ENCODE results near the gene PRSS53.
"Not testable (repeated sequence)": the region's sequence is repeated elsewhere in the genome, so short reads cannot be mapped to it uniquely, and the experiment has no call there.

PRSS53 gene

DNA sequence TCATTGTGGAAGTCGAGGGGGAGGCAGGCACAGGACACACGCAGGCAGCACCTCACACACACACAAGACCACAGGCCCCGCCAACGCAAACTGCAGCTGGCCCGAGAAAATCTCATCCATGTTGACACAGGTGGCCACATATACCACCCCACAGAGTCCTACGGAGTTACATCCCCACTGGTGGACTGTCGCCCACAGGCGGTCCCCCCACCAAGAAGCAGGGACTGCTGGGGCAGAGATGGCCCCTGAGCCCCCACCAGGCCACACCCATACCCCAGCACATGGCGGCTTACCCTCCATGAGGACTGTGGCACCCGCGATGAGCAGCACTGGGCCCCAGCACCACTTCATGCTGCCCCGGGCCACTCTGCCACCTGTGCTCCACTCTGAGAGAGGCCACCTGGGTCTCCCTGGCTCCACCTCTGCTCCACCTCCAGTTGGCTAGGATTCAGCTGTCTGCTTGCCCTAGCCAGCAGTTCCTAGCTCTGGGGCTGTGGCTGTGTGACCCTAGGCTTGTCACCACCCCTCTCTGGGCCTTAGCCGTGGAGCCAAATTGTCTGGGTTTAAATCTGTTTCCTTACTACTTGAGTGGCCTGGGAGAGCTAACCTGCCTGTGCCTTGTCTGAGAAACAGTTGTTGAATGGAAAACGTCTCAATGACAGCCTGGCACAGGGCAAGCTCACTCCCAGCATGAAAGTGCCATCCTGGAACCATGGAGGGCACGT, at the start of gene PRSS53:
TSS of gene PRSS53 (minus strand) at position 485 of the 725 bp plus-strand sequence. CDS start at position 351, 134 bp downstream.
- CTCF ChIA-PET, result interaction anchor here (1.3 to 14.7 kb wide), 3 partner anchors 12 to 104 kb away, joined by 3 to 141 read pairs (median 7); partner anchors contain the start of gene HSD3B7
- no peak for DNase-seq (ENCODE audit: low read depth, low spot score)

DNA sequence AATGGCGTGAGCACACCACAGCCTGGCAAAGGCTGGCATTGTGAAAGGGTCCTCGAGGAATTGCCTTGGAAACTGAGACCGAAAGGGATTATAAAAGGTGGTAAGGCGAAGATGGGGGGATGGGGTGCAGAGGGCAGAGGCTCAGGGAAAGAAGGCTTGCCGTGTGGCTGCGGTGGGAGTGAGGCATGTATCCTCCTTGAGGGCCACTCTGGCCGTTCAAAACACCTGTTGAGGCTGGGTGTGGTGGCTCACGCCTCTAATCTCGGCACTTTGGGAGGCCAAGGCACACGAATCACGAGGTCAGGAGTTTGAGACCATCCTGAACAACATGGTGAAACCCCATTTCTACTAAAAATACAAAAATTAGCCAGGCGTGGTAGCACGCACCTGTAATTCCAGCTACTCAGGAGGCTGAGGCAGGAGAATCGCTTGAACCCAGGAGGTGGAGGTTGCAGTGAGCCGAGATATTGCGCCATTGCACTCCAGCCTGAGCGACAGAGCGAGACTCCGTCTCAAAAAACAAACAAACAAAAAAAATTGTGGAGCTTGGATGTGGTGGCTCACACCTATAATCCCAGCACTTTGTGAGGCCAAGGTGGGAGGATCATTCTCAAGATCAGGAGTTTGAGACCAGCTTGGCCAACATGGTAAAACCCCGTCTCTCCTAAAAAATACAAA, 48.2 kb upstream of the PRSS53 start:
- CTCF ChIA-PET, result interaction anchor here (1.0 to 1.7 kb wide), 3 partner anchors 18 to 184 kb away, joined by 3 to 4 read pairs (median 4); no protein-coding TSS in a partner anchor
- DNase-seq (ENCODE audit: low read depth, low spot score); H3K4me3 ChIP-seq (ENCODE audit: low read depth, low read length): not testable (repeated sequence)
- POLR2A ChIA-PET, result interaction anchor here (1.1 kb wide), 1 partner anchor 20 kb away, joined by 3 read pairs; the partner anchor contains the start of gene KAT8

More for the DNA sequence above, at the start of gene PRSS53:
- H3K4me3 ChIP-seq (ENCODE audit: low read depth, low read length), result no peak within 1 kb of the TSS
- POLR2A ChIA-PET, result interaction anchor here (0.6 to 0.8 kb wide), 2 partner anchors 13 to 19 kb away, joined by 3 to 4 read pairs; no protein-coding TSS in a partner anchor
- TF ChIP-seq, protein P1, sequence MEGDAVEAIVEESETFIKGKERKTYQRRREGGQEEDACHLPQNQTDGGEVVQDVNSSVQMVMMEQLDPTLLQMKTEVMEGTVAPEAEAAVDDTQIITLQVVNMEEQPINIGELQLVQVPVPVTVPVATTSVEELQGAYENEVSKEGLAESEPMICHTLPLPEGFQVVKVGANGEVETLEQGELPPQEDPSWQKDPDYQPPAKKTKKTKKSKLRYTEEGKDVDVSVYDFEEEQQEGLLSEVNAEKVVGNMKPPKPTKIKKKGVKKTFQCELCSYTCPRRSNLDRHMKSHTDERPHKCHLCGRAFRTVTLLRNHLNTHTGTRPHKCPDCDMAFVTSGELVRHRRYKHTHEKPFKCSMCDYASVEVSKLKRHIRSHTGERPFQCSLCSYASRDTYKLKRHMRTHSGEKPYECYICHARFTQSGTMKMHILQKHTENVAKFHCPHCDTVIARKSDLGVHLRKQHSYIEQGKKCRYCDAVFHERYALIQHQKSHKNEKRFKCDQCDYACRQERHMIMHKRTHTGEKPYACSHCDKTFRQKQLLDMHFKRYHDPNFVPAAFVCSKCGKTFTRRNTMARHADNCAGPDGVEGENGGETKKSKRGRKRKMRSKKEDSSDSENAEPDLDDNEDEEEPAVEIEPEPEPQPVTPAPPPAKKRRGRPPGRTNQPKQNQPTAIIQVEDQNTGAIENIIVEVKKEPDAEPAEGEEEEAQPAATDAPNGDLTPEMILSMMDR (IDR thresholded peaks at IDR 0.05; ENCODE audit: insufficient read depth, low read length, missing control alignments), result no peak

DNA sequence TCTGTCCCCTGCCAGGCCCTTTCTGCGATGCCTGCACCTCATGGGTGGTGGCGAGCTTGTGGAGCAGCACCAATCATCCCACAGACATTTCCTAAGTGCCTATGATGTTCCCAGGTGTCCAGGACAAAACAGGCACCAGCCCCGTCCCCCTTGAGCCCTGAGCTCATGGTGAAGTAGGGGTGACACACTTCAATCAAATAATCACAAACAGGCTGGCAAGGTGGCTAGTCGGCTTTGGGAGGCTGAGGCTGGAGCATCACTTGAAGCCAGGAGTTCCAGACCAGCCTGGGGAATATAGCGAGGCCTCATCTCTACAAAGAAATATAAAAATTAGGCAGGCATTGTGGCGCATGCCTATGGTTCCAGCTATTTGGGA, 47.5 kb upstream of the PRSS53 start:
- H3K4me3 ChIP-seq (ENCODE audit: low read depth, low read length), result no peak overlapping the region
- TF ChIP-seq, protein P1 (IDR thresholded peaks at IDR 0.05; ENCODE audit: insufficient read depth, low read length, missing control alignments), result no peak
- ChIA-PET POLR2A (interaction anchor here (1.1 kb wide), 2 partner anchors 19 to 62 kb away, joined by 3 read pairs; partner anchors contain the start of genes KAT8, ZNF646 and ZNF668), CTCF (interaction anchor here (1.2 to 1.7 kb wide), 3 partner anchors 17 to 183 kb away, joined by 3 to 4 read pairs (median 4); no protein-coding TSS in a partner anchor)
- no peak for DNase-seq (ENCODE audit: low read depth, low spot score)

DNA sequence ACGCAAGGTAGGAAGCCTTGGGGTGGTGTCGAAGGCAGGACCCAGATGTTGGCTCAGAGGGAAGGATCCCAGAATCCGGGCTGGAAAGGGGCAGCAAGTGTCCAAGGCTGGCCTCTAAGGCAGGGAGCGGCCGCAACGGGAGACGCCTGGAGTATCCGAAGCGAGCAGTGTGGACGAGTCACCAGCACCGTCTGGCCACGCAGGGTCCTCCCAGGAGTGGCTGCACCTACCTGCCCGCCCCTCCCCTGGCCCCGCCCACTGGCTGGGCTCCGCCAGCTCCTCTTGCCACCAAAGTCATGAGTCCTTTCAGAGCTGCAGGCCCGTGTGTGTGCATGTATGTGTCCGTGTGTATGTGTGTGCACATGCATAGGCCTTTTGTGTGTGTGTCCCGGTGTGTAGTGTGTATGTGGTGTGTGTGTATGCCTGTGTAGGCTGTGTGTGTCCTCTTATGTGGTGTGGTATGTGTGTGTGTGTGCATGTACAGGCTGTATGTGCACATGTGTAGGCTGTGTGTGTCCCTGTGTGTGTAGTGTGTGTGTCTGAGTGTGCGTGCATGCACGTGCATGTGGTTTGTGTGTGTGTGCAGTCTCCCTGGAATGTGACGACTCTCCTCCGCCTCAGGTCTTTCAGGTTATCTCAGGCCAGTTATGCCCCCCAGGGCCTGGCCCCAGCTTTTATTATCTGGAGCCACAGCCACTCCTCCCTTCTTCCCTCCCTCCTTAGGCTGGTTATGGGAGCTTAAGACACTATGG, 47.0 kb upstream of the PRSS53 start, which contains the start of gene PRSS8:
TSS of gene PRSS8 (minus strand) at position 193 of the 752 bp plus-strand sequence. CDS start 229 bp downstream, outside the sequence.
- no peak for DNase-seq (ENCODE audit: low read depth, low spot score)
- ChIA-PET CTCF (interaction anchor here (1.2 to 1.3 kb wide), 2 partner anchors 17 to 183 kb away, joined by 3 to 4 read pairs; no protein-coding TSS in a partner anchor), POLR2A (interaction anchor here (1.1 kb wide), 2 partner anchors 18 to 62 kb away, joined by 3 read pairs; partner anchors contain the start of genes KAT8, ZNF646 and ZNF668)
- H3K4me3 ChIP-seq (ENCODE audit: low read depth, low read length), result no peak within 1 kb of the TSS
- TF ChIP-seq, protein P1 (IDR thresholded peaks at IDR 0.05; ENCODE audit: insufficient read depth, low read length, missing control alignments), result no peak

DNA sequence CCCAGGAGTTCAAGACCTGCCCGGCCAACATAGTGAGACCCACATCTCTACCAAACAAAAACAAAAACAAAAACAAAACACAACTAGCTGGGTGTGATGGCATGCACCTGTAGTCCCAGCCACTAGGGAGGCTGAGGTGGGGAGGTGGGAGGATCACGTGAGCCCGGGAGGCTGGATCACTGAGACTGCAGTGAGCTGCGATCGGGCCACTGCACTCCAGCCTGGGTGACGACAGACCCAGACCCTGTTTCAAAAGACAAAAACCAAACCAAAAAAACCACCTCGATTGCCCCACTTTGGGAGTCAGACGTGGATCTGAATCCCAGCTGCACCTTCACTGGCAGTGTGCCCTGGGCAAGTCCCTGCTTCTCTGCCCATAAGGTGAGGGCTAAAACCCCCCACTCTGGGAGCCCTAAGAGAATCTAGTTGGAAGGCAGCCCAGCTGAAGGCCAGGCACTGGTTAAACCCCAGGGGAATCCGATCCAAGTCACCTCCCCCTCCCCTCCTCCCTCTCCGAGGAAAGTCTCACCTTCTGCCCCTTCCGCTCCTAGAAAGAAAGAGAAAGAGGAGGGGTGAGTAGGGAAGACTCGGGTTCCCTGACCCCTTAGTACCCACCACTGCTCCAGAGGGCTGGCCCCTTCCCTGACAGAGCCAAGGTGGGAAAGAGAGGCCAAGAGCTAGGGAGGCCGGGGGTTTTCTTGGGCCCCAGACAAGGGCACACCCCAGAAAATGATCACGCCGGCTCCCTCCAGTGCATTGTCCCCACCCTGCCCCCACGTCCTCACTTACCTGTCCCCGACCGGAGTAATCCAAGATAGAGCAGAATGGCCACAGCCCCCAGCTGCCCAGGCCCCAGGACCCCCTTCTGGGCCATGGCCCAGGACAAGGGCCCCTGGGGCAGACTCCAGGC, 46.1 kb upstream of the PRSS53 start:
- no peak for DNase-seq (ENCODE audit: low read depth, low spot score)
- ChIA-PET POLR2A (interaction anchor here (1.1 kb wide), 1 partner anchor 61 kb away, joined by 3 read pairs; the partner anchor contains the start of genes ZNF646 and ZNF668), CTCF (interaction anchor here (1.1 to 1.2 kb wide), 2 partner anchors 10 to 16 kb away, joined by 3 read pairs; no protein-coding TSS in a partner anchor)
- TF ChIP-seq, protein P1 (IDR thresholded peaks at IDR 0.05; ENCODE audit: insufficient read depth, low read length, missing control alignments), result no peak
- H3K4me3 ChIP-seq (ENCODE audit: low read depth, low read length), result no peak overlapping the region
